Measurements from ENCODE around the gene NR1H4.

- TF ChIP-seq EZH2 (IDR thresholded peaks at IDR 0.05; ENCODE audit: borderline replicate concordance, insufficient read depth, low read depth, low read length, poor library complexity, severe bottlenecking): no peak
- TF ChIP-seq CTCF (IDR thresholded peaks at IDR 0.05): no peak
Observed at GRCh38 chr12:100574187-100575074, 100.8 kb downstream of the NR1H4 start.
